Osteoblast (primary cell): ENCODE measurements around the gene ACACA. TPM values are rescaled to one million over a fixed set of nuclear protein-coding genes. Genes with fewer than 3 reads are reported as not detected.

Source experiments
- DNase-seq: peaks from one replicate; pipeline ENCODE4 v3.0.0; 2011; ENCODE audit warnings: low spot score, mixed read lengths; ENCODE audit not compliant: insufficient read length; ENCODE audit errors: missing footprints
- H2AFZ ChIP-seq: 2 replicates; pipeline ENCODE4 v1.6.0; 2011; ENCODE audit warnings: mild to moderate bottlenecking, low read length
- H3K27ac ChIP-seq: 2 replicates; pipeline ENCODE4 v1.5.1; 2011; ENCODE audit warnings: mild to moderate bottlenecking, low read depth, low read length, moderate library complexity
- H3K27me3 ChIP-seq: 2 replicates; pipeline ENCODE4 v1.6.0; 2012; ENCODE audit warnings: mild to moderate bottlenecking, control low read depth, inconsistent platforms, low read length, moderate library complexity; ENCODE audit not compliant: insufficient read depth
- H3K36me3 ChIP-seq: 2 replicates; pipeline ENCODE4 v1.5.1; 2011; ENCODE audit warnings: mild to moderate bottlenecking, low read length, control low read depth, moderate library complexity; ENCODE audit not compliant: insufficient read depth
- H3K4me1 ChIP-seq: 2 replicates; pipeline ENCODE4 v1.5.1; 2011; ENCODE audit warnings: mild to moderate bottlenecking, low read length, control low read depth, moderate library complexity; ENCODE audit not compliant: insufficient read depth
- H3K4me2 ChIP-seq: 2 replicates; pipeline ENCODE4 v1.6.0; 2011; ENCODE audit warnings: mild to moderate bottlenecking, low read length; ENCODE audit not compliant: insufficient read depth
- H3K4me3 ChIP-seq: fragments of 200-600 bp; sonication (generic); 3 replicates; pipeline ENCODE4 v1.5.1; 2012; ENCODE audit warnings: mild to moderate bottlenecking, low read length, inconsistent platforms; ENCODE audit not compliant: insufficient read depth
- H3K79me2 ChIP-seq: 2 replicates; pipeline ENCODE4 v1.6.0; 2012; ENCODE audit warnings: mild to moderate bottlenecking, low read length, control low read depth, inconsistent platforms; ENCODE audit not compliant: insufficient read depth
- H3K9me3 ChIP-seq: 2 replicates; pipeline ENCODE4 v1.5.1; 2011; ENCODE audit warnings: low read depth, low read length, control low read depth
- H4K20me1 ChIP-seq: 2 replicates; pipeline ENCODE4 v1.6.0; 2012; ENCODE audit warnings: mild to moderate bottlenecking, low read length, control low read depth; ENCODE audit not compliant: insufficient read depth
- total RNA-seq: library from RNA; depleted of rRNA; stranded (reverse); fragments of >200 nt; gene quantifications from 2 replicates; pipeline ENCODE4 v1.2.3, GENCODE V29; 2012
- TF ChIP-seq, protein P1 (sequence below): IDR thresholded peaks from 2 replicates; pipeline ENCODE4 v1.5.1; 2011; ENCODE audit warnings: mild to moderate bottlenecking, low read depth, low read length, moderate library complexity; ENCODE audit errors: extremely low read depth

Gene ACACA
- total RNA-seq, 1 donor = 78.9 TPM

DNA sequence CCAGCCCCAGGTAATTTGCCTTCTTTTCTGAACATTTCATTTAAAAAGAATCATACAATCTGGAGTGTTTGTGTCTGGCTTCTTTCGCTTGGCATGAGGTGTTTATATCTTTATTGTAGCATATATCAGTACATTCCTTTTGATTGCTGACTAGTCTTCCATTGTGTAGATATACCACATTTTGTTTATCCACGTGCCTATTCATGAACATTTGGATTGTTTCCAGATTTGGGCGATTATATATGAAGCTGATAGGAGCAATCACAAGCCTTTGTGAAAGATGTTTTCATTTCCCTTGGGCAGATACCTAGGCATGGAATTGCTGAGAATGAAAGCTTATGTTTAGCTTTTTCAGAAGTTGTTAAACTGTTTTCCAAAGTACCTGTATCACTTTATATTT is 337.5 kb downstream of the ACACA start:
- Histone ChIP-seq H3K9me3 (no peaks in the 10 kb centered on the region), H2AFZ (no peak overlapping the region), H3K27ac (no peak overlapping the region), H4K20me1 (no peaks in the 10 kb centered on the region), H3K79me2 (no peaks in the 10 kb centered on the region), H3K4me1 (no peaks in the 10 kb centered on the region), H3K36me3 (no peaks in the 10 kb centered on the region), H3K4me3 (no peak overlapping the region), H3K4me2 (no peak overlapping the region), H3K27me3 (peaks cover 41% of the 10 kb centered on the region)
- no peak for DNase-seq
- TF ChIP-seq, protein P1, sequence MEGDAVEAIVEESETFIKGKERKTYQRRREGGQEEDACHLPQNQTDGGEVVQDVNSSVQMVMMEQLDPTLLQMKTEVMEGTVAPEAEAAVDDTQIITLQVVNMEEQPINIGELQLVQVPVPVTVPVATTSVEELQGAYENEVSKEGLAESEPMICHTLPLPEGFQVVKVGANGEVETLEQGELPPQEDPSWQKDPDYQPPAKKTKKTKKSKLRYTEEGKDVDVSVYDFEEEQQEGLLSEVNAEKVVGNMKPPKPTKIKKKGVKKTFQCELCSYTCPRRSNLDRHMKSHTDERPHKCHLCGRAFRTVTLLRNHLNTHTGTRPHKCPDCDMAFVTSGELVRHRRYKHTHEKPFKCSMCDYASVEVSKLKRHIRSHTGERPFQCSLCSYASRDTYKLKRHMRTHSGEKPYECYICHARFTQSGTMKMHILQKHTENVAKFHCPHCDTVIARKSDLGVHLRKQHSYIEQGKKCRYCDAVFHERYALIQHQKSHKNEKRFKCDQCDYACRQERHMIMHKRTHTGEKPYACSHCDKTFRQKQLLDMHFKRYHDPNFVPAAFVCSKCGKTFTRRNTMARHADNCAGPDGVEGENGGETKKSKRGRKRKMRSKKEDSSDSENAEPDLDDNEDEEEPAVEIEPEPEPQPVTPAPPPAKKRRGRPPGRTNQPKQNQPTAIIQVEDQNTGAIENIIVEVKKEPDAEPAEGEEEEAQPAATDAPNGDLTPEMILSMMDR = no peak

GRCh38 chr17:37068266-37068665 is 338.4 kb downstream of the ACACA start:
- no peaks in the 10 kb centered on the region for H3K4me1 ChIP-seq
- DNase-seq = no peak
- no peak overlapping the region for H3K4me2 ChIP-seq
- no peaks in the 10 kb centered on the region for H3K36me3 ChIP-seq
- H3K27me3 ChIP-seq = peaks cover 45% of the 10 kb centered on the region
- H2AFZ ChIP-seq = no peak overlapping the region
- TF ChIP-seq, protein P1 = no peak
- H3K9me3 ChIP-seq = no peaks in the 10 kb centered on the region
- H4K20me1 ChIP-seq = no peaks in the 10 kb centered on the region
- no peak overlapping the region for H3K27ac ChIP-seq
- H3K4me3 ChIP-seq = no peak overlapping the region
- H3K79me2 ChIP-seq = no peaks in the 10 kb centered on the region

- TF ChIP-seq, protein P1 = no peak
- DNase-seq = peak; percentile 87
- no peak overlapping the region for H3K4me3 ChIP-seq
- no peaks in the 10 kb centered on the region for H3K79me2 ChIP-seq
- no peaks in the 10 kb centered on the region for H3K9me3 ChIP-seq
- H3K27ac ChIP-seq = no peak overlapping the region
- no peaks in the 10 kb centered on the region for H3K4me1 ChIP-seq
- H3K36me3 ChIP-seq = no peaks in the 10 kb centered on the region
- H2AFZ ChIP-seq = no peak overlapping the region
- H4K20me1 ChIP-seq = no peaks in the 10 kb centered on the region
- H3K4me2 ChIP-seq = no peak overlapping the region
- H3K27me3 ChIP-seq = peaks cover 45% of the 10 kb centered on the region
Observed at GRCh38 chr17:37067555-37068111, 339.0 kb downstream of the ACACA start.

GRCh38 chr17:37066322-37067255 is 340.0 kb downstream of the ACACA start:
- Histone ChIP-seq H3K36me3 (no peaks in the 10 kb centered on the region), H3K27me3 (peaks cover 45% of the 10 kb centered on the region), H3K4me1 (no peaks in the 10 kb centered on the region), H4K20me1 (no peaks in the 10 kb centered on the region), H3K4me3 (no peak overlapping the region), H3K4me2 (no peak overlapping the region), H2AFZ (no peak overlapping the region), H3K79me2 (no peaks in the 10 kb centered on the region), H3K27ac (no peak overlapping the region), H3K9me3 (no peaks in the 10 kb centered on the region)
- no peak for DNase-seq
- TF ChIP-seq, protein P1 = no peak
